GM19468 (cell line): ENCODE data around the gene SPESP1.

Source experiments
- ATAC-seq: cut with Tn5 transposase; IDR thresholded peaks from one replicate; pipeline ENCODE4 v1.9.1; 2021; ENCODE audit warnings: mild to moderate bottlenecking, moderate library complexity, moderate number of reproducible peaks; ENCODE audit not compliant: unreplicated experiment; ENCODE audit errors: extremely low read depth

The SPESP1 gene

DNA sequence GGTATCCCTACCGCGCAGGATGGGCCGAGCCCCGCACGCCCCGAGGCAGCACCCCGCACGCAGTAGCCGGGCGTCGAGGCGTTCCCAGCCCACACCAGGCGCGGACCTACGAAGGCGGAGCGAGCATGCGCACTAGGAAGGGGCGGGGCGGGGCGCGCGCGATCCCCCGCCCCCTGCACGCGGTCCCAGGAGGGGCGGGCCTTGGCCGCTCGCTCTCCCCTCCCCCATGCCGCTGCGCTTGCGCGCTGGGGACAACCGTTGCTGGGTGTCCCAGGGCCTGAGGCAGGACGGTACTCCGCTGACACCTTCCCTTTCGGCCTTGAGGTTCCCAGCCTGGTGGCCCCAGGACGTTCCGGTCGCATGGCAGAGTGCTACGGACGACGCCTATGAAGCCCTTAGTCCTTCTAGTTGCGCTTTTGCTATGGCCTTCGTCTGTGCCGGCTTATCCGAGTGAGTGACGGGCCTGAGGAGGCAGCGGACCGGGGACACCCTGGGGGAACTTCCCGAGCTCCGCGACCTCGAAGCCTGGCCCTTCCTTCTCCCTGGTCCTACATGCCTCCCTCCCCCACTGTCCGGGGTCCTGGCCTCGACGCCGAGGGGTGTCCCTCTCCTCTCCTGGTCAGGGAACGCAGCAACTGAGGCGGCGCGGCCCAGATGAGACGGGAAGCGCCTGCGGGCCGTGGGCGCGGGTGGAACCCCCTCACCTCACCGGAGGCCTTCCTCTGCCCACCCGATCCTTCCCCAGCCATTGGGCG is at the start of gene SPESP1:
Gene SPESP1 (plus strand): TSS at position 258 of the 755 bp plus-strand sequence. CDS start 129 bp downstream, at position 387.
- no peak for ATAC-seq

- ATAC-seq = no peak
Observed at GRCh38 chr15:68885070-68885469, 45.3 kb upstream of the SPESP1 start.

GRCh38 chr15:68887120-68887519 is 43.2 kb upstream of the SPESP1 start:
- ATAC-seq = no peak

- ATAC-seq = no peak
Observed at GRCh38 chr15:68887819-68888218, 42.5 kb upstream of the SPESP1 start.

DNA sequence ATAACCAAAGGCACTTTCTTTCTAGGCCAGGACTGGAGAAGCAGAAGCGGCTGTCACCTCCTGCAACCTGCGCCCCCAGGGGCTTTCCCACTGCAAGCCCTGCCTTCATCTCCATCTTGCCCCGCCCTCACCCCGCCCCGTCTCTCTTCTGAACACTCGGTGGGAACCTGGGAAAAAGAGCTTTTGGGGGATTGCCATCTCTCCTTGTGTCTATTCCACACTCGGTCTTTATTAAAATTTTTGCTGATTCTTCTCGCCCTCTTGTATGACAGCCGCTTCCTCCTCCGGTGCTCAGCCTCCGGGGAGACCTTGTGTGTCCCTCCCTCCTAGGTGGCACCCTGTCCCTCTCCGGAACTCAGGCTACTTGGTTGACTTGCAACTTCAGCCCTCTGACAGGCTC is 41.9 kb upstream of the SPESP1 start:
- ATAC-seq = no peak

DNA sequence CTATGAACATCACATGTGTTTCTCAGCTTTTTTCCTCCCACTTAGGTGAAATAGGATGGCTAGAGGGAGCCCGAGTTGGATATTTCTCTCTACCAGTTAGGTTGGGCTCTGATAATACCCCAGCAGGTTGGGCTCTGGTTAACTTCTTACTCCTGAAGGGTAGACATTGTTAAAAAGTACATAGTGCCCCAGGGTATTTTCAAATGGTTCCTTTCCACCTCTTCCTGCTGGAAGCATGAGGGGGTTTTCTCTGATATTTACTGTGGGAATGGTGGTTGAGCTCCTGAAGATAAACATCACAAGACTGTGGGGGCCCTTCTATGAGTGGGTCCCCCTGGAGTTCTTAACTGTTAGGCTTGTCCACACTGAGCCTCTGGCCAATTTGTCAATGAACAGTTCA is 36.1 kb upstream of the SPESP1 start:
- no peak for ATAC-seq

DNA sequence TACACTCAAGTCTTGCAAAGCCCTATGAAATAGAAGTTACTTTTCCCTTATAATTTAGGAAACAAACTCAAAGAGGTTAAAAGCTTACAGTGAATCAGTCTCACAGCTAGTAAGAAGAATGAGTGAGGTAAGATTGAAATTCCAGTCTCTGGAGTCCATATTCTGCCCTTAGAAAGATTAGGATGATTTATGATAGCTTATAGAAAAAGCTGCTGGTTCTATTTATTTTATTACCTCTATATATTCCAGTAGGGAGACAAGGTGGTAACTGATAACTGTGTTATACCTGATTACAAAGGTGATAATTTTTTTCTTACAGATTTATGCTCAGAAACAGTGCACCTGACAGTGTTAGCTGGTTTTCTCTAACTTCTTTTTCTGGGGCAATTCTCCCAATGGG is 34.1 kb upstream of the SPESP1 start:
- no peak for ATAC-seq

DNA sequence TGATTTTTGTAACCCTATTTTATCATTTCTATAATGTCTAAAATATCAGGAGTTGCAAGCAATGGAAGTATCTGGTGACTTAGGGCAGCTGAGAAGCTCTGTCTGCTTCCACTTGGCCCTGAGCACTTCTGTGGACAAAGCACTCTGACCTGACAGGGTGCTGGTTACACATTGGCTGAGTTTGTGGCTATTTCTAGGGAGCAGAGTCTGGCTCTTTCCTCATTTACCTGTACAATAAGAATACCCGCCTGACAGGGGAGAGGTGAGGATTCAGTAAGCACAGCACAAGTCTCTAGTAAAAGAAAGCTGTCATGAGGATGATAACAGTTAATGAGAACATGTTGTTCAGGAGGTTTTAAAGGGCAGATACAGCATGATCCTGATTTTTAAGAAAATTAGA is 33.3 kb upstream of the SPESP1 start:
- ATAC-seq = no peak

GRCh38 chr15:68900027-68900426 is 30.3 kb upstream of the SPESP1 start:
- no peak for ATAC-seq

DNA sequence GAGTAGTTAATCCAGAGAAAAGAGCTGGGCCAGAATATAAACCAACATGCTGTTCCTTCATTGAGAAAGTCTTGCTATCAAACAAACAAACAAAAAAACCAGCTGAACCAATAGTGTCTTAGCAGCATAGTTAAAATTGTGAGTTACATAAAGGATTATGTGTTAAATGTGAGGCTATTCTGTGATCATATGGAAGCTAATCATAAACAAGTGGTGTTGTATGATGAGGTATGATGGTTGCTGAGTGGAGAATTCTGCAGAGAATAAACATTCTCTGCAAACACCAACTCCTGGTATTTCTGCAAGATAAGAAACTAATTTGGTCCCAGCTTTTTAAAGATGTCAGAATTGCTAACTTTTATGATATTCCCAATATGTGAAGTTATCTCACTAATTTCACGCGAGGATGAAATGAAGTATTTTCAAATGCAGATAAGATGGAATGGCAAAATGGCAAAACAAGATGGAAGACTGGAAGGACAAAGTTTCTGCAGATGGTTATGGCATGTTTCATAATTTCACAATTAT is 22.9 kb upstream of the SPESP1 start:
- no peak for ATAC-seq

GRCh38 chr15:68909601-68910100 is 20.7 kb upstream of the SPESP1 start:
- no peak for ATAC-seq

GRCh38 chr15:68910341-68910740 is 20.0 kb upstream of the SPESP1 start:
- no peak for ATAC-seq

- no peak for ATAC-seq
Observed at GRCh38 chr15:68910816-68911215, 19.5 kb upstream of the SPESP1 start.

DNA sequence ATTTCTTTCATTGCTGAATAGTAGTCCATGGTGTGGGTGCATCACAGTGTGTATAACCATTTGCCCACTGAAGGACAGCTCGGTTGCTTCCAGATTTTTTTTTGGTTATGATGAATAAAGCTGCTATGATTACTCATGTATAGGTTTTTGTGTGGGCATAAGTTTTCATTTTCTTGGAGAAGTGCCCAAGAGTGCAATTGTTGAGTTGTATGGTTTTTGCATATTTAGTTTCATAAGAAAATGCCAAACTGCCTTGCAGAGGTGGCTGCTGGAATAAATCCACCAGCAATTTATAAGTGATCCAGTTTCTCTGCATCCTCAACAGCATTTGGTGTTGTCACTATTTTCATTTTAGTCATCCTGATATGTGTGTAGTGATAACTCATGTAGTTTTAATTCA is 8.4 kb upstream of the SPESP1 start:
- ATAC-seq = no peak

GRCh38 chr15:68924866-68925560 is 5.3 kb upstream of the SPESP1 start:
- ATAC-seq = no peak

- no peak for ATAC-seq
Observed at GRCh38 chr15:68933001-68933400, 2.7 kb downstream of the SPESP1 start.

DNA sequence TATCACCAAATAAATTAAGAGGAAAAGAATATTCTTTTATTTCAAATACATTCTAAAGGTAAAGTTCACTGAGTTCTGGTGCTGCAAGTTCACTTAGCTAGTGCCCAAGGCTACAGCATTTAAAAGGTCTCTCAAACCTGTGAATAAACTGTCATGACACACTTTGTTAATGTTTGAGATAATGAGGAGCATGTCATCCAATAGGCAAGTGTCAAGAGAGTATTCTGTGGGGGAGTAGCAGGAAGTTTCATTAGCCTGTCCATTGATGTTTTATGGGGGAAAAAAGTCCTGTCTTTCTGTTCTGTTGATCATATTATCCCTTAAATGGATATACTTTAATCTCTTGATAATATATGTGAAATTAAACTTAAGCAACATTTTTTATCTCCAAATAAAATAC is 4.0 kb downstream of the SPESP1 start:
- ATAC-seq = no peak

GRCh38 chr15:68935400-68935937 is 5.1 kb downstream of the SPESP1 start:
- no peak for ATAC-seq

DNA sequence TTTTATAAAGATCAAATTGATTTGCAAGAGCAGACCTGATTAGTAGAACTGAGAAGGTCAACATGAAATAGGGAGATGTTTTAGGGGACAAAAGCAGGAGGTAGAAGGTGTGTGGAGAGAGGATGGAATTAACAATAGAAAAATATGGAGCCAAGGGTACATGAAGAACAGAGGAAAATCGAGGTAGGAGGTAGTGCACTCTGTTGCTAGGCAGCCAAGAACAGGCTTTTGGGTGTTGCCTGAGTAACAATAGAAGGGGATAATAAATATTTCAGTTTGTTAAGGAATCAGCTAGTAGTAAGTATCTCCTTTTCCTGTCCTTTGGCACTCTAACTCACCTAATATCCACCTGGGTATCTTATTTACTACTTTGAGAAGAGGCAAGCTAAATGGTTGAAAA is 9.2 kb downstream of the SPESP1 start:
- no peak for ATAC-seq

DNA sequence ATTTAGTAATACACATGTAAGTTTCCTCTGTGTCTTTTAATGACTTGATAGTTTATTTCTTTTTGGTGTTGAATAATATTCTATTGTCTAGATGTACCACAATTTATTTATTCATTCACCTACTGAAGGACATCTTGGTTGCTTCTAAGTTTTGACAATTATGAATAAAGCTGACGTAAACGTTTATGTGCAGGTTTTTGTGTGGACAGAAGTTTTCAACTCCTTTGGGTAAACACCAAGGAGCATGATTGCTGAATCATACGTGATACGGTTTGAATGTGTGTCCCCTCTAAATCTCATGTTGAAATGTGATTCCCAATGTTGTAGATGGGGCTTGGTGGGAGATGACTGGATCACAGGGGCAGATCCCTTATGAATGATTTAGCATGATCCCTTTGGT is 21.5 kb downstream of the SPESP1 start:
- no peak for ATAC-seq

DNA sequence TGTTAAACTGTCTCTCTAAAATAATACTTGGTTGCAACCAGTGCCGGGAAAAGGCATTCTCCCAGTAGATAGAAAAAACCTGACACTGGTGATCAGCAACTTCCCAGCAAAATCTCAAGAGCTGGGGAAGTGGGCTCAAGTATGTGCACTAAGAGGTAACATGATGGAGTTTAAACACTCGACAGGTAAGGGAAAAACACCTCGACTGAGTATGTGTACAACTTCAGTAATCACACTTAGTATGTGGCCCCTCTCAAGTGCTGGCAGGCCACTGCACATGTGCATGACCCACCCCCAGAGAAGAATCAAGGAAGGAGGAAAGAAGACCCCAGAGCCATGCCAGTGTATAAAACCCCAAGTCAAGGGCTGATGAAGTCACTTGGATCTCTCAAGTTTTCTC is 27.4 kb downstream of the SPESP1 start:
- no peak for ATAC-seq
